ENCODE measurements around the gene ABHD17A.
A peak's percentile ranks its signal among the peaks of the same experiment; 100 is the strongest.

Gene ABHD17A

DNA sequence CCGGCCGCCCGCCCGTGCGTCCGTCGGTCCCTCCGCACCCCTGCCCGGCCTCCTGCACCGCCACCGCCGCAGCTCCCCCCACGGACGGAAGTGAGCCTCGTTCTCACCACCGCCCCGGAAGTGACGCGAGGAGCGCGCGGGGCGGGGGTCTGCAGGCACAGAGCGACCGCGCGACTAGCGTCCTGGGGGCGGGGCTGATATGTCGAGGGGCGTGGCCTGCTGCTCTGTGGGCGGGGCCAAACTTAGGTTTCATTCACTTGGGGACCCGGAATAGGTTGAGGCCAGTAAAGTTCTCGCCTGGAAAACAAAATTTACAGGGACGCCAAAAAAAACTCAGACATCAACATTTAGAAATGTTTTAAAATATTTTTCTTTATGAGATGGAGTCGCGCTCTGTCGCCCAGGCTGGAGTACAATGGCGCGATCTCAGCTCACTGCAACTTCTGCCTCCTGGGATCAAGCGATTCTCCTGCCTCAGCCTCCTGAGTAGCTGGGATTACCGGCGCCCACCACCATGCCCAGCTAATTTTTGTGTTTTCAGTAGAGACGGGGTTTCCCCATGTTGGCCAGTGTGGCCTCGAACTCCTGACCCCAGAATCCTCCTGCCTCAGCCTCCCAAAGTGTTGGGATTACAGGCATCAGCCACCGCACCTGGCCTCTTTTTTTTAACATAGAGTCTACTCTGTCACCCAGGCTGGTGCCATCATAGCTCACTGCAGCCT lies at the start of gene ABHD17A:
Gene ABHD17A (minus strand): TSS at position 99 of the 722 bp plus-strand sequence. CDS start 3,930 bp downstream, outside the sequence.
- DNase-seq: peak; percentile 96

GRCh38 chr19:1933942-1934341 lies 48.6 kb upstream of the ABHD17A start:
- DNase-seq: no peak

- no peak for DNase-seq
Observed at GRCh38 chr19:1933244-1933643, 47.9 kb upstream of the ABHD17A start.

GRCh38 chr19:1932395-1932794 lies 47.1 kb upstream of the ABHD17A start:
- DNase-seq: no peak

GRCh38 chr19:1931445-1931844 lies 46.1 kb upstream of the ABHD17A start:
- no peak for DNase-seq

- peak; percentile 78 for DNase-seq
Observed at GRCh38 chr19:1929021-1929742, 43.9 kb upstream of the ABHD17A start.

DNA sequence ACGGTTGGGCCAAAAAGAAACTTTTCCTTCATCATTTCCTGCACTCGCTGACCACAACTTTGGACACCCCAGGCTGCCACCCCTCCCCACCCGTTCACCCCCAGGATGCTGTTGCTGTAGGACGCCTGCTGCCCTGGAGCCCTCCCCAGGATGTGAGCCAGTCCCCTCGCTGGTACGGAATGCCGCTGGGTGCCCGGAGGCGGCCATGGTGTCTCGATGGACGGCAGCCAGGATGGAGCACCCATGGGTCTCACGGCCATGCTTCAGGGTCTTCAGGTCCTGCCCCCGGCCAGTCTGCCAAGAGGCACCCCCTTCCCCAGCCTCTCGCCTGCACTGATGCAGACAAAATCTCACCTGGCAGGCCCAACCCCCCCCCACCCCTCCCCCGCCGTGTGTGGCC lies 40.2 kb upstream of the ABHD17A start:
- no peak for DNase-seq

DNA sequence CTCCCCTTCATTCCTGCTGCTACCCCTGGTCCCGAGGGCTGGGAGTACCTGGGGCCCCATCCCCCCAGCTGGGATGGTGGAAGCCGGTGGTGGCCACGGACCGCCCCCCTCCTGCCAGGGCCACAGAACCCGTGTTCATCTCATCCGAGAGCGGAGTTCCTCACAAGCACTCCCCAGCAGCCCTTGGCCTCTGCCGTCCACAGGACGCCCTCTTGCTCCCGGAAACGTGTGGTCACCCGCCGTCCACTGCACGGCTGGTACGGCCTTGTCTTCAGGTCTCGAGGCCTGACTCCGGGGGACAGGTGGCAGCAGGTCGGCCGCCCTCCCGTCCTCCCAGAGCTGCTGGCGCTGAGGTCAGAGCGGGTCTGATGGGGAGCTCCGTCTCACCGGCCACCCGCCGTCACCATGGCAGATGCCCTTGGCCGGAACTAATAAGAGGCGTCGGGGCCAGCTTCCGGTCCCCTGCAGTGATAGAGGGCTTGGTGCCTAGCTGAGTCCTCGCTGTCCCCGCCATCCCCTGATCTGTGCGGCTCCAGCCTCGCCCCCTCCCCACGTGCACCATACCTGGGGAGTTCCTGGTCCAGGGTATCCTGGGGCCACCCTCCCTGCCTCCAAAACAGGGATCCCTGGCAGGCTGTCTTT lies 39.1 kb upstream of the ABHD17A start:
- no peak for DNase-seq

DNA sequence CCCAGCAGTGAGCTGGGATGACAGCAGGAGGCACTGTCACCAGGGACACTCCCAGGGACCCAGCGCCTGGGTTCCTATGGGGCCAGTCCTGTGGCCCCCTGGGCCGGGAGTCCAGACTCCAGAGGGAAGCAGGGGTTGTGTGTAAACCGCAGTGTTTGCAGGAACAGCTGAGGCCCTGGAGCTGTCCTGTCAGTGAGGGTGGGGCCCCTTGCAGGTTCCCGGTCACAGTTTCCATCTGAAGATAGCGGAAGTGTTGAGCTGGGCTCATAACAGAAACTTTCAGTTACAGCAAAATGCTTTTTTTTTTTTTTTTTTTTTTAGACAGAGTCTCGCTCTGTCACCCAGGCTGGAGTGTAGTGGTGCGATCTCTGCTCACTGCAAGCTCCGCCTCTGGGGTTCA lies 38.0 kb upstream of the ABHD17A start:
- no peak for DNase-seq

- DNase-seq: no peak
Observed at GRCh38 chr19:1922803-1923202, 37.5 kb upstream of the ABHD17A start.

DNA sequence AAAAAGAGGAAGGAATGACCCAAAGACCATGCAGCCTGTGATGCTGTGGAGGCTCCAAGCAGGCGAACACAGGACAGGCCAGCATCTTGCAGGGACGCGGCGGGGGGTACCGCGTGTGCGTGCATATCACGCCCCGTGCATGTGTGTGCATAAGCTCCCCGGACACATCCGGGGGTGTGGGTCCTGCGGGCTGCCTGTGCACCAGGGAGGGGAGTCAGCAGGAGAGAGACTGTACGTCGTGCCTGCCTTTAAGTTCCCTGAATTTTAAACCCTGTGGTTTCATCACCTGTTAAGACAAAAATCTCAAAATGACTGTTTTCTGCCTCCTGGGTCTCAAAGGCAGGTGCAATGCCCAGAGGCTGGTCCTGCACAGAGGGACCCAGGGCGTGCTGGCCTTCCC lies 36.5 kb upstream of the ABHD17A start:
- DNase-seq: no peak

GRCh38 chr19:1921326-1921725 lies 36.0 kb upstream of the ABHD17A start:
- DNase-seq: no peak

DNA sequence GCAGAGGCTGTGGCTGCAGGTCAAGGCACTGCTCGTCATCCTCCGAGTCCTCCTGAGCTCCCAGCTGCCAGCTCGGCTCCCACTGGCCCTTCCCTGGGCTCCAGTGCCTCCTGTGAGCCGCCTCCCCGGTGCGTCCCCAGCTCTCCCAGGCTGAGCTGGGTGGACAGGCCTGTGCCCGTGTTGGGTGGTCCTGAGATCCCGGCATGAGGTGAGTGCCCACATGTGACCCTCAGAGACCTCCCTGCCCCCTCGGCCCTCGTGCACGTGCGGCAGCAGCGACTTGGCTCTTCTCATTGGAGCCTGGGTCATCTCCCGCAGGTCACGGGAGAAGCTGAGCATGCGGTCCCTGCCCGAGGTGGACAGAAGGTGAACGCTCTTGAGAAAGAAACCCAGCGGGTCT lies 35.3 kb upstream of the ABHD17A start:
- no peak for DNase-seq

GRCh38 chr19:1918975-1919374 lies 33.7 kb upstream of the ABHD17A start:
- DNase-seq: no peak

GRCh38 chr19:1917926-1918325 lies 32.6 kb upstream of the ABHD17A start:
- DNase-seq: no peak

- no peak for DNase-seq
Observed at GRCh38 chr19:1917146-1917545, 31.9 kb upstream of the ABHD17A start.

GRCh38 chr19:1914826-1915341 lies 29.6 kb upstream of the ABHD17A start:
- DNase-seq: no peak

- DNase-seq: no peak
Observed at GRCh38 chr19:1913781-1914577, 28.7 kb upstream of the ABHD17A start.

DNA sequence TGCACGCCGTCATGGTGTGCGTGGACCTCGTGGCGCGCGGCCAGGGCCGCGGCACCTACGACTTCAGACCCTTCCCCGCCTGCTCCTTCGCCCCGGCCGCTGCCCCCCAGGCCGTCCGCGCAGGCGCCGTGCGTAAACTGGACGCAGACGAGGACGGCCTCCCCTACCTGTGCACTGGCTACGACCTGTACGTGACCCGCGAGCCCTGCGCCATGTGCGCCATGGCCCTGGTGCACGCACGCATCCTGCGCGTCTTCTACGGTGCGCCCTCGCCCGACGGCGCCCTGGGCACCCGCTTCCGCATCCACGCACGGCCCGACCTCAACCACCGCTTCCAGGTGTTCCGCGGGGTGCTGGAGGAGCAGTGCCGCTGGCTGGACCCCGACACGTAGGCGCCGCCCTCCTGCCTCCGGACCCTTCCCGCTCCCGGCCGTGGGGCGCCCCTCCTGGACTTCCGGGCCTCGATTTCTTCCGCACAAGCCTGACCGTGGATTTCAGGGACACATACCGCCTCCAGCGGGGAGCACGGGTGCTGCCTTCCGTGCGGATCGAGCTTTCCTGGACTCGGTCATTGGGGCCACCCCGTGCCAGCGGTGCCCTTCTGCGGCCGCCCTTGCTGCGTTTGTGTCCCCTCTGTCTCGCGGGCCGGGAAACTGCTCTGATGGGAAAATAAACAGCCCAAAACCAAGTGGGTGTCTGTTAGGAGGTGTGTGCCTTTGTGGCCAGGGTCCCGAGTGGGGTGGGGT lies 27.6 kb upstream of the ABHD17A start:
- no peak for DNase-seq

- no peak for DNase-seq
Observed at GRCh38 chr19:1911995-1912394, 26.7 kb upstream of the ABHD17A start.

GRCh38 chr19:1911098-1911497 lies 25.8 kb upstream of the ABHD17A start:
- no peak for DNase-seq

DNA sequence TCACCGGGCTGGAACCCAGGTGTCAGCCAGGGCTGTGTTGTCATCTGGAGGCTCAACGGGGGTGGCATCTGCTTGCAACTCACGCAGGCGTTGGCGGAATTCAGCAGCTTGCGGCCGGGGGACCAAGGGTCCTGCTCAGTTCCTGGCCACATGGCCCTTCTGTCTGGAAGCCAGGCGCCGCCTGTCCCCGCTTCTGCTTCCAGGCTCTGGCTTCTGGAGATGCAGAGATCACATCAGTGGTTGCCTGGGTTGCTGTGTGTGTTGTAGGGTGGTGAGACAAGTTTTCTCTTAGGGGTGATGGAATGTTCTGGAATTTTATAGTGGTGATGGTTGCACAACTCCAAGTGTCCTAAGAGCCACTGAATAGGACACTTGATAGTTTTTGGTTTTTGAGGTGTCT lies 24.9 kb upstream of the ABHD17A start:
- DNase-seq: no peak
